GM20431 (cell line): Measurements from ENCODE around the gene CLECL1.

Experiments
- in situ Hi-C: fragments of 300-500 bp; cut with MseI, MboI; formaldehyde crosslinking; loops from one replicate; pipeline ENCODE4 v1.15.0; 2020; ENCODE audit warnings: low sequenced_read_pairs; ENCODE audit not compliant: unreplicated experiment

The CLECL1 gene

DNA sequence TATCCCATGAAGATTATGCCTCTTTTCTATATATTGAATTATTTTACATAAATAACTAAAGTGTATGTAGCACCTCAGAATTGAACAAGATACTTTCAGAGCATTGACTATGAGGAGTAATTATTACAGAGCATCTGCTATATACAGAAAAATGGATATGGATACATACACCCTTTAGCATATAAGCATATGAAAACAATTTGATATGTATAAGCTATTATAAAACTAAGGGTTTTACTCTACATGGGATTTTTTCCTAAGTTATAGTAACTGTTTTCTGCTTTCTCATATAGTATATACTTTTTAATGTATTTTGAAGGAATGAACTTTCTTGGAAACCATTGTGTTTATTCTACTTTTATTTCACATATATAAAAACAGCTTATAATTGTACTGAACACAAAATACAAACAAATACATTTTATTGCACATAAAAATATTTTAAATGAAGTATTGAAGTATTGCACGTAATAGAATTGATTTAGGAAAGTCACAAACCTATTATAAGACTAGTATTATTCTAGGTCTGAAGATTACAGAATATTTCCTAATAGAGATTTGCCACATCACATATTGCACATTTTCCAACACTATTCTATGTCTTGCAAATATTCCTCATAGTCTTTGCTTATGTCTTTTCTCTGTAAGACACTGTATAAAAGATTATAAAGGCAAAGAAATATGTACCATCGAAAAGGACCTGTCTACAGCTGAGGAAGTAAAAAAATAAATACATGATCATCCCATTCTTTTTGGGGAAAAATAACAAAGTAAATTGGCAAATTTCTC is 19.4 kb upstream of the CLECL1 start:
- in situ Hi-C loops, result no loop called here

DNA sequence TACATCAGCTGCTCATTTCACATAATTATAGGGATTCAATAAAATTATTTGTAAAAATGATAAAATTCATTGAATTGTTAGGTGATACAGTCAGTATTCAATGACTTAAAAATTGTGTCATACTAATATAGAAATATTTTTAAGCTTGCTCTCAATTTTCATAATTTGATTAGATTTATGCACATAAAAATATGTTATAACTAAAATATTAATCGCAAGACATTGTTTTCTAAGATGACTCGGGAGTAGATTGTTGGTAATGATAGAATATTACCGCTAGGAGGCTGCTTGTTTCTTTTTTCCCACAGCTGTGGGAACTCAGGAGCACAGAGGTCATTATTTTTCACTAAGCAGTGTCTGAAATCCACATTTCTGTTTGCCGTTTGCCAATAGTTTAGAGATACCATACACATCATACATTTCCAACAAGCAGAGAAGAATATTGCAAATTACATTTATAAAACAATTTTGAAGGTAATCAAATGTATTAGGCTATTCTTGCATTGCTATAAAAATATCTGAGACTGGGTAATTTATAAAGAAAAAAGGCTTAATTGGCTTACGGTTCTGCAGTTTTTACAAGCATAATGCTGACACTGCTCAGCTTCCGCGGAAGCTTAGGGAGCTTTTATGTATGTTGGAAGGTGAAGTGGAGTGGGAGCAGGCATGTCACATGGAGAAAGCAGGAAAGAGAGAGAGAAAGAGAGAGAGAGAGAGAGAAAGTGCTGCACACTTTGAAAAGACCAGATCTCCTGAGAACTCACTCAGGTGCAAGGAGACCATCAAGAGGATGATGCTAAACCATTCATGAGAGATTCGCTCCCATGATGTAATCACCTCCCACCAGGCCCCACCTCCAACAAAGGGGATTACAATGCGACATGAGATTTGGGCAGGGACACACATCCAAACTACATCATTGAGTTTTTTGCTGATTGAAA is 18.6 kb upstream of the CLECL1 start:
- in situ Hi-C loops, result no loop called here

DNA sequence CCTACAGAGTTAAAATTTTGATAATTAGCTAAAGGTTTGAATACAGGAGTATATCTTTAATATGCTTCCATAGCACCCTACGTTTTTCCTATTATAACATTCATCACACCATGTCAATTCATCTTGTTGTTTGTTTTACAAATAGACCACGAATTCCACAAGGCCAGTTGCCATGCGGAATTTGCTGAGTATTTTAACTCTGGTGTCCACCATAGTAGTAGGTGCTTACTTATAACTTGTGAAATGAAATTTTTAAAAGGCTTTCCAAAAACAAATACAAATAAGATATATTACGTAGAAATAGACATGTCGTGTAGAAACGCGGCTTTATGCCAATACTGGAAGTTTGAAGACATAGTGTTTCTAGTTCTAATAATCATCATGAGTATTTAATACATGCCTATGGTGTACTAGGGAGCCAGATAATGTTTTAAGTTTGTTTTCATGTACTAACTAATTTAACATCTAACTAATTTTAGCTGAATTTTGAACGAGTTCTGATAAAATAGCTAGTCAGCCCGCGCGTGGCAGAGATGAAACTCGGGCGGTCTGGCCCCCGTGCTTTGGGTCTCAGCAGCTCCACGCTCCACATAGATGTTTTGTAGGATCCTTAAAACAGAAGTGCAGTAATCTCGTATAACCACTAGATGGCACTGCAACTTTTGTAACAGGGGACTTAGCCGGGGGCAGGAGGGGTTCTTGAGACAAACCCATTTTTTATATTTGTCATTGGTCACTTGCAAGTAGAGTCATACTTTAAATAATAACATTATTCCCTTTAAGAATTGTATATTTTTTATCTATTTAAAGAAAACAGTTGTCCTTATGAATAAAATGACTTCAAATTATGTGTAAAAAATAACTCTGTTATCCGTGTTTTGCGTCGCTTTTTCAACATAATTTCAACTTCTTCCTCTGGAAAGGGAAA is 17.6 kb upstream of the CLECL1 start:
- in situ Hi-C loops, result no loop called here

GRCh38 chr12:9749640-9750039 is 16.7 kb upstream of the CLECL1 start:
- in situ Hi-C loops, result loop anchor here (25.0 kb wide), 1 partner anchor 112 kb away; no protein-coding TSS in a partner anchor

DNA sequence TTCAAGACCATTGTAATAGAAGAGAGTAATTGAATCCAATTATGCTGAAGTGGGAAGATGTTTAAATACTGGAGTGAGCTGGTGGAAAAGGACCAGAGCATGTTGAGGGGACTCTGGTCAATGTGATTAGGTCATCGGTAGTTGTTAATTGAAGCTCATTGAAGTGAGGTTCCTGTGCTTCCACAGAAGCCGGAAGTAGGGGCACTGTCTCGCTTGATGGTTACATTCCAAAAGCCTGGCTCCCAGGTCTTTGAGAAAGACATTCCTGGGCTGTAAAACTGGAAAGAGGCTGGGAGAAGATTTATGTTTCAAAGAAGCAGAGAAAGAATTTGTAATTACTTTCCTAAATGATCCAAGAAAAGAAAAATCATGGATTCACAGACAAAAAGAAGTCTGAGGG is 12.3 kb upstream of the CLECL1 start:
- in situ Hi-C loops, result loop anchor here (25.0 kb wide), 1 partner anchor 108 kb away; no protein-coding TSS in a partner anchor

DNA sequence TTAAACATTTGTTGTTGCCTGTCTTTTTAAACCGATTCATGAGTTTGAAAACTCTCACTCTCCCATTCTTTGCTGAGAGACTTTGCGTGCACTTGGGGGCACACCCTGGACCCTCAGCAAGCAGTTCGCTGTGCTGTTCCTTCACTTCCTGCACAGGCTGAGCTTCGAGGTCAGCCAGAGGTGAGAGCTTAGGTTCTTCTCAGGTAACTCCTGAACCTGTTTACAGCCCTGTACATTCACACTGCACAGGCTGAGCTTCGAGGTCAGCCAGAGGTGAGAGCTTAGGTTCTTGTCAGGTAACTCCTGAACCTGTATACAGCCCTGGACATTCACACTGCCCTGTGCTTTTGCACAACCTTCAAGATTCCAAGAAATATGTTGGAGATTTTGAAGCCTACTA is 9.8 kb upstream of the CLECL1 start:
- in situ Hi-C loops, result loop anchor here (25.0 kb wide), 1 partner anchor 105 kb away; no protein-coding TSS in a partner anchor

DNA sequence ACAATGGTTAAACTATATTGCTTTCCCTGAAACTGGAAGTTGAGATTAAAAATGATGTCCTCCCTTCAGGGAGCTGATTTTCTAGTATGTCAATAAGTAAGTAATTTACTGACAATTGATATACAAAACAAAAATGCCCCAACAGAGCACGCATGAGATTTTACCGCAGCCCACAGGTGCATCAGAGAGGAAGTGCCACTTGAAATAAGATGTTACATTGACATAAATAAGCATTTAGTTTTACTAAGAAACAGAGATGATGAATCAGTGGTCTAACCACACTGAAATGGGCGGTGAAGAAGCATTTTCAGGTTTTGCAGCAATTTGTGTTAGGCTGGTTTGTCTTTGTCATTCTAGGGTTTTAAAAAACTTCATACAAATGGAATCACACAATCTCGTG is 8.8 kb upstream of the CLECL1 start:
- in situ Hi-C loops, result loop anchor here (25.0 kb wide), 1 partner anchor 104 kb away; no protein-coding TSS in a partner anchor

DNA sequence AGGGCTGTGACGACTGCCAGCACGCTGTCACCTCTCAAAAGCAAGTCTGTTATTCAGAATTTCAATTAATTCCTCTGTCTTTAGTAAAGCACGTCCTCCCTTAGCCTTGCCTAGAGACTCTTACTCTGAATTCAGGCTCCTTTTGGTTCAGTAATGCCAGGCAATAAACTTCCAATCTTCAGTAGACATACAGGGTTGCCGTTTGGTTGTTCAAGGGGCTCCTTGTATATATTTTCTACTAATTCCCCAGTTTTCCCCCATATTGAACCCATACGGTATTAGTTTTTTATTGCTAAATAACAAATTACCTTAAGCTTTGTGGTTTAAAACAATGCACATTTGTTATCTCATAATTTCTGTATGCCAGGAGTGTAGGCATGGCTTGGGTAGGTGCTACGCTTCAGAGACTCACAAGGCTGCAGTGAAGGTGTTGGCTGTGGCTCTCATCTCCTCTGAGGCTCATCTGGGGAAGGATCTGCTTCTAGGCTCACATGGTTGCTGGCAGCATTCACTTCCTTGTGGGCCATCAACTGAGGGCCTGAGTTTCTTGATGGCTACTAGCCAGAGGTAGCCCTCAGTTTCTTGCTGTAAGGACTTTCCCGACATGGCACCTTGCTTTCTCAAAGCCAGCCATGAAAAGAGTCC is 7.3 kb upstream of the CLECL1 start:
- in situ Hi-C loops, result loop anchor here (25.0 kb wide), 1 partner anchor 103 kb away; no protein-coding TSS in a partner anchor

DNA sequence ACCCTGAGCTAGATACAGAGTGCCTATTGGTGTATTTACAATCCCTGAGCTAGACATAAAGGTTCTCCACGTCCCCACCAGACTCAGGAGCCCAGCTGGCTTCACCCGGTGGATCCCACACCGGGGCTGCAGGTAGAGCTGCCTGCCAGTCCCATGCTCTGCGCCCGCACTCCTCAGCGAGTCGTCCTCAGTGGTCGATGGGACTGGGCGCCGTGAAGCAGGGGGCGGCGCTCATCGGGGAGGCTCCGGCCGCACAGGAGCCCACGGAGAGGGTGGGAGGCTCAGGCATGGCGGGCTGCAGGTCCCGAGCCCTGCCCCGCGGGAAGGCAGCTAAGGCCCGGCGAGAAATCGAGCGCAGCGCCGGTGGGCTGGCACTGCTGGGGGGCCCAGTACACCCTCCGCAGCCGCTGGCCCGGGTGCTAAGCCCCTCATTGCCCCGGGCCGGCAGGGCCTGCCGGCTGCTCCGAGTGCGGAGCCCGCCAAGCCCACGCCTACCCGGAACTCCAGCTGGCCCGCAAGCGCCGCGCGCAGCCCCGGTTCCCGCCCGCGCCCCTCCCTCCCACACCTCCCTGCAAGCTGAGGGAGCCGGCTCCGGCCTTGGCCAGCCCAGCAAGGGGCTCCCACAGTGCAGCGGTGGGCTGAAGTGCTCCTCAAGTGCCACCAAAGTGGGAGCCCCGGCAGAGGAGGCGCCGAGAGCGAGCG is 6.7 kb upstream of the CLECL1 start:
- in situ Hi-C loops, result loop anchor here (25.0 kb wide), 1 partner anchor 102 kb away; no protein-coding TSS in a partner anchor

- in situ Hi-C loops, result loop anchor here (25.0 kb wide), 1 partner anchor 102 kb away; no protein-coding TSS in a partner anchor
Observed at GRCh38 chr12:9738905-9739304, 6.0 kb upstream of the CLECL1 start.

DNA sequence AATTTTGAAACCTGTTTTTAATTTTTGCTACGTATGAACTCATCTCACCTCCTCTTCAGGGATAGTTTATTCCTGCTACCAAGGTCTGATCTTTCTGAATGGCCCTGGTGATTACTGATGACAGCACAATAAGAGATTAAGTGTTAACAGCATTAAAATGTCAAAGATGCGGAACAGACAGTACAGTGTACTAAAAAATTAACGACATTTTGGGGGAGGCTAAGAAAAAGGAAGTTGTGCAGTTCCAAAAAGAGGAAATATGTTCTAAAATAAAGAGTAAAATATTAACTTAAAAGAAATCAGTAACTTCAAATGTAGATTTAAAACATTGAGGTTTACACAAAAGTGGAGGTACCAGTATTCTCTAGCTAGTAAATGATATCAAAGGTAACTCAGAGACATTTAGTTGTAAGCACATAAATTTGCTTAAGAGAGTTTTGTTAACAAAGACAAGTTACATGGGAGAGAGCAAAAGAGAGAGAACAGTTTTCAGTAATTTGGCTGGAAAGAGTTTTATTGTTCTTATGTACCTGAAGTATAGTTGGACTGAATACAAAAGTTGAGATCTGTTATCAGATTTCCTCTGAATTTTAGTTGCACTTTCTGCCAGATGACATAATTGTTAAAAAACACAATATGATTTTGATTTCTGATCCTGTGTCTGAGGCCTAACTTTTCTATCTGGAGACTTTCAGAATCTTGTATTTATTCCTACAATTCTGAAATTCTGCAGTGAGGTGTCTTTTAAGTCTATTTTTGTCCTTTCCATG is 4.2 kb upstream of the CLECL1 start:
- in situ Hi-C loops, result loop anchor here (25.0 kb wide), 1 partner anchor 100 kb away; no protein-coding TSS in a partner anchor

- in situ Hi-C loops, result loop anchor here (25.0 kb wide), 1 partner anchor 98 kb away; no protein-coding TSS in a partner anchor
Observed at GRCh38 chr12:9735601-9736000, 2.7 kb upstream of the CLECL1 start.

- in situ Hi-C loops, result loop anchor here (25.0 kb wide), 1 partner anchor 94 kb away; no protein-coding TSS in a partner anchor
Observed at GRCh38 chr12:9731797-9732196, 1.1 kb downstream of the CLECL1 start.

DNA sequence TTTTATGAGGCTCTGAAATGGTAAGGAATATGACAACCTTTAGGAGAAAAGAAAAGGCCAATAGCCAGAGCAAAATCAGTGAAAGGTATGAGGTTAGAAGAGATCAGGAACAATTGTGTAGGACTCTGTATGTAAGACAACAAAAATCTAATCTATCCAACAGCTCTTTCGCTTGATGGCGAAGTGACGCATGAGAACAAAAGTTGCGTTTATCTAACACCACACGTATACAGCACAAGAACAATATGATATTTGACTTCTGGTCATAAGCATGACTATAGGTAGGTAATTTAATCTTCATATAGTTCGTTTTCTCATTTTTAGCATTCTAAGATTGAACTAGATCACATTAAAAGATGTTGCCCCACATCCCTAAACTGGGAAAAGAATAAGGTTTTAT is 1.5 kb downstream of the CLECL1 start:
- in situ Hi-C loops, result loop anchor here (25.0 kb wide), 1 partner anchor 94 kb away; no protein-coding TSS in a partner anchor

DNA sequence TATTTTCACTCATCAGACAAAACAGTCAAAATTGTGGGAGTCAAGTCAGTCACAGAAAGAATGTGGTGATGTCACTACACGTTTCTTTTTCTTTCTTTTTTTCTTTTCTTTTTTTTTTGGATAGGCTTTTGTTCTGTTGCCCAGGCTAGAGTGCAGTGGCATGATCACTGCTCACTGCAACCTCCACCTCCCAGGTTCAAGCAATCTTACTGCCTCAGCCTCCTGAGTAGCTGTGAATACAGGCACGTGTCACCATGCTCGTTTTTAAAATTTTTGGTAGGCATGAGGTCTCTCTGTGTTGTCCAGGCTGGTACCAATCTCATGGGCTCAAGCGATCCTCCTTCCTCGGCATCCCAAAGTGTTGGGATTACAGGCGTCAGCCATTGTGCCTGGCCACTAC is 2.3 kb downstream of the CLECL1 start:
- in situ Hi-C loops, result loop anchor here (25.0 kb wide), 1 partner anchor 93 kb away; no protein-coding TSS in a partner anchor

DNA sequence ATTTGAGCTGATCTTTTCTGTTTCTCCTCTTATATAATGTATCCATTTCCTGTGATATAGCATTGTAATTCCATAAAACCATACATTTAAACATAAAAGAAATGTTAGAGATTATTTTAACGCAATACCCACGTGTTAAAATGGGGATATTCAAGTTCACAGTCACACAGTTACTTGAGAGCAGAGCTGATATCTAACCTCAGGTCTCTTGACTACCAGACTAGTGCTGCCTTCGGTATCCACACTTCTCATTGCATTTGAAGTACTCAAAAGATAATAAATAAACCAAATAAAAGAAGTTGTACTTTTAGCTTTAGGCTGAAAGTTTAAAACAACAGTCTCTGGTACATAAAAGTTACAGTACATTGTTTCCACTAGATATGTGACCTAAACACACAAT is 2.9 kb downstream of the CLECL1 start:
- in situ Hi-C loops, result loop anchor here (25.0 kb wide), 1 partner anchor 93 kb away; no protein-coding TSS in a partner anchor

DNA sequence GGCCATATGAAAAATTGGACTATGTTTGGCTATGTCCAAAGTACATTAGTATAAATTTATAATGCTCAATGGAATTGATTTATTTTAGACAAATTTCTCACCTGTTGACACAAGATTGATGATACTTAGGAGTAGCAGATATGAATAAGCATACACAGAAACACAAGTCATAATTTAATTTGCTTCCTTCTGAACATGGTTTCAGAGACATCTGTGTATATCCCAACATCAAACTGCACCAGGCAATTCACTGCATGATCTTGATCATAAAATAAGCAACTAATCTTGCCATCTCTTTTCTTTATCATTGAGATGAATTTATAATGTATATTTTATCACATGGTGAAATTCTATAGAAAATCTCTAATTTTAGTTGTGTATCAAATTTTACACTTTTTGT is 3.8 kb downstream of the CLECL1 start:
- in situ Hi-C loops, result loop anchor here (25.0 kb wide), 1 partner anchor 92 kb away; no protein-coding TSS in a partner anchor
